Measurements from ENCODE around the gene WDR5. TPM values are rescaled to one million over a fixed set of nuclear protein-coding genes. Genes with fewer than 3 reads are reported as not detected.

Gene WDR5
- total and polyA plus RNA-seq, 2 of the 13 experiments (the other 11 are each of a cell fraction or from before 2014, with no cell fraction given), result 34.3 TPM

DNA sequence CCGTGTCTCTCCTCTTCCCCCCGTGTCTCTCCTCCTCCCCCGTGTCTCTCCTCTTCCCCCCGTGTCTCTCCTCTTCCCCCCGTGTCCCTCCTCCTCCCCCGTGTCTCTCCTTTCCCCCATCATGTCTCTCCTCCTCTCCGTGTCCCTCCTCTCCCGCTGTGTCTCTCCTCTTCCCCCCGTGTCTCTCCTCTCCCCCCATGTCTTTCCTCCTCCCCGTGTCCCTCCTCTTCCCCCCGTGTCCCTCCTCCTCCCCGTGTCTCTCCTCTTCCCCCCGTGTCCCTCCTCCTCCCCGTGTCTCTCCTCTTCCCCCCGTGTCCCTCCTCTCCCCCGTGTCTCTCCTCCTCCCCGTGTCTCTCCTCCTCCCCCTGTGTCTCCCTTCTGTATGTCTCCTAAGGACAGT, 41.3 kb downstream of the WDR5 start:
- in situ Hi-C loops (cut with HindIII; ENCODE audit: extremely low pct_ligation_motif_present, low pct_unique_long_range_greater_than_20kb) (loop anchor here (5.0 kb wide), 1 partner anchor 40 kb away; no protein-coding TSS in a partner anchor), intact Hi-C loops (cut with micrococcal nuclease; ENCODE audit: unreplicated experiment) (loop anchor here (10.0 kb wide), 2 partner anchors 88 to 148 kb away; partner anchors contain the start of gene RXRA)
- CTCF ChIA-PET (ENCODE audit: low intra/inter-chr PET ratio, low total read pairs), result no interaction called here
- Histone ChIP-seq H3K36me3 (replicated peaks in 1 of 2; ENCODE audit: control insufficient read depth in 1 of 2, insufficient read depth in 2 of 2, low read length in 2 of 2) (no peaks in the 10 kb centered on the region), H3K27me3 (ENCODE audit: control insufficient read depth in 1 of 2, insufficient read depth in 2 of 2, low read length in 2 of 2) (peaks cover 10 to 84% of the 10 kb centered on the region in 2 experiments), H3K9ac (ENCODE audit: insufficient read depth, low read depth, low read length) (no peak overlapping the region), H2AFZ (ENCODE audit: low read length) (no peak overlapping the region), H4K20me1 (ENCODE audit: insufficient read depth, low read length) (no peaks in the 10 kb centered on the region), H3K27ac (ENCODE audit: extremely low read length, insufficient read depth, low read length) (no peak overlapping the region), H3K4me2 (ENCODE audit: low read depth, low read length) (no peak overlapping the region), H3K4me1 (ENCODE audit: insufficient read depth, low read length) (peaks cover 50% of the 10 kb centered on the region), H3K9me3 (ENCODE audit: low read length) (no peaks in the 10 kb centered on the region), H3K79me2 (ENCODE audit: insufficient read depth, low read length) (no peaks in the 10 kb centered on the region), H3K4me3 (replicated peaks in 1 of 3; ENCODE audit: insufficient read depth in 1 of 3, low read depth in 2 of 3, low read length in 3 of 3) (no peak overlapping the region)
- TF ChIP-seq ZNF670 (CRISPR knock-in tag; IDR thresholded peaks at IDR 0.05; ENCODE audit: borderline replicate concordance) (no peak), KAT7 (CRISPR knock-in tag; IDR thresholded peaks at IDR 0.05; ENCODE audit: borderline replicate concordance) (no peak), ZNF441 (CRISPR knock-in tag; IDR thresholded peaks at IDR 0.05; ENCODE audit: borderline replicate concordance) (no peak), PAXIP1 (CRISPR knock-in tag; conservative IDR thresholded peaks at IDR 0.05) (no peak)
- DNase-seq (ENCODE audit: low spot score), result no peak
- no peak for ATAC-seq
- POLR2A ChIA-PET, result no interaction called here
- no peak for FAIRE-seq
- BruUV-seq (replicated peaks), result no TSS peak
- WGBS (ENCODE audit: low lambda C conversion rate), result 24% methylated on average over 17 of the region's 17 CpGs
